Measurements from ENCODE around the gene SOX18. TPM values are rescaled to one million over a fixed set of nuclear protein-coding genes. Genes with fewer than 3 reads are reported as not detected.

The SOX18 gene
- total and polyA plus RNA-seq, 2 of the 13 experiments (the other 11 are each of a cell fraction or from before 2014, with no cell fraction given), result 1.6 to 1.9 TPM

DNA sequence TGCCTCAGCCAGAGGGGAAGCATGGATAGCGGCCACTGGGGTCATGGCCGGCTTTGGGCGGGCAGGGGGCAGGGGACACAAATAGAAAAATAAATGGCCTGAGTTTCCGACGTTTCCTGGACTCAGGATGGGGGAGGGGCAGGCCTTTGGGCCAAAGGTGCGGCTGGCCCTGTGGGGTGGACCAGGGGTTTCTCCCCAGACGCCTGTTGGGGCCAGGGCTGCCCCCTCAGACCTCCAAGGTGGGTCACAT lies 7.1 kb upstream of the SOX18 start (continued):
- TF ChIP-seq HIVEP1 (CRISPR knock-in tag; IDR thresholded peaks at IDR 0.05) (no peak), MEIS2 (CRISPR knock-in tag; IDR thresholded peaks at IDR 0.05) (peak; percentile 67; the same call in 1 of the 2 replicates), ELF3 (CRISPR knock-in tag; IDR thresholded peaks at IDR 0.05) (peak; percentile 89), NFYB (CRISPR knock-in tag; IDR thresholded peaks at IDR 0.05) (0 out of 2 replicates have a peak, but pooled peaks have one; percentile 7), ELF4 (CRISPR knock-in tag; IDR thresholded peaks at IDR 0.05; ENCODE audit: borderline replicate concordance) (0 out of 2 replicates have a peak, but pooled peaks have one; percentile 56), ZNF501 (CRISPR knock-in tag; IDR thresholded peaks at IDR 0.05) (no peak)
- TF ChIP-seq, protein P1, sequence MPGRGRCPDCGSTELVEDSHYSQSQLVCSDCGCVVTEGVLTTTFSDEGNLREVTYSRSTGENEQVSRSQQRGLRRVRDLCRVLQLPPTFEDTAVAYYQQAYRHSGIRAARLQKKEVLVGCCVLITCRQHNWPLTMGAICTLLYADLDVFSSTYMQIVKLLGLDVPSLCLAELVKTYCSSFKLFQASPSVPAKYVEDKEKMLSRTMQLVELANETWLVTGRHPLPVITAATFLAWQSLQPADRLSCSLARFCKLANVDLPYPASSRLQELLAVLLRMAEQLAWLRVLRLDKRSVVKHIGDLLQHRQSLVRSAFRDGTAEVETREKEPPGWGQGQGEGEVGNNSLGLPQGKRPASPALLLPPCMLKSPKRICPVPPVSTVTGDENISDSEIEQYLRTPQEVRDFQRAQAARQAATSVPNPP (CRISPR knock-in tag; IDR thresholded peaks at IDR 0.05), result peak; percentile 52; the same call in 1 of the 2 replicates
- TF ChIP-seq, protein P2, sequence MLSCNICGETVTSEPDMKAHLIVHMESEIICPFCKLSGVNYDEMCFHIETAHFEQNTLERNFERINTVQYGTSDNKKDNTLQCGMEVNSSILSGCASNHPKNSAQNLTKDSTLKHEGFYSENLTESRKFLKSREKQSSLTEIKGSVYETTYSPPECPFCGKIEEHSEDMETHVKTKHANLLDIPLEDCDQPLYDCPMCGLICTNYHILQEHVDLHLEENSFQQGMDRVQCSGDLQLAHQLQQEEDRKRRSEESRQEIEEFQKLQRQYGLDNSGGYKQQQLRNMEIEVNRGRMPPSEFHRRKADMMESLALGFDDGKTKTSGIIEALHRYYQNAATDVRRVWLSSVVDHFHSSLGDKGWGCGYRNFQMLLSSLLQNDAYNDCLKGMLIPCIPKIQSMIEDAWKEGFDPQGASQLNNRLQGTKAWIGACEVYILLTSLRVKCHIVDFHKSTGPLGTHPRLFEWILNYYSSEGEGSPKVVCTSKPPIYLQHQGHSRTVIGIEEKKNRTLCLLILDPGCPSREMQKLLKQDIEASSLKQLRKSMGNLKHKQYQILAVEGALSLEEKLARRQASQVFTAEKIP (CRISPR knock-in tag; IDR thresholded peaks at IDR 0.05; ENCODE audit: borderline replicate concordance), result no peak
- TF ChIP-seq, protein P3, sequence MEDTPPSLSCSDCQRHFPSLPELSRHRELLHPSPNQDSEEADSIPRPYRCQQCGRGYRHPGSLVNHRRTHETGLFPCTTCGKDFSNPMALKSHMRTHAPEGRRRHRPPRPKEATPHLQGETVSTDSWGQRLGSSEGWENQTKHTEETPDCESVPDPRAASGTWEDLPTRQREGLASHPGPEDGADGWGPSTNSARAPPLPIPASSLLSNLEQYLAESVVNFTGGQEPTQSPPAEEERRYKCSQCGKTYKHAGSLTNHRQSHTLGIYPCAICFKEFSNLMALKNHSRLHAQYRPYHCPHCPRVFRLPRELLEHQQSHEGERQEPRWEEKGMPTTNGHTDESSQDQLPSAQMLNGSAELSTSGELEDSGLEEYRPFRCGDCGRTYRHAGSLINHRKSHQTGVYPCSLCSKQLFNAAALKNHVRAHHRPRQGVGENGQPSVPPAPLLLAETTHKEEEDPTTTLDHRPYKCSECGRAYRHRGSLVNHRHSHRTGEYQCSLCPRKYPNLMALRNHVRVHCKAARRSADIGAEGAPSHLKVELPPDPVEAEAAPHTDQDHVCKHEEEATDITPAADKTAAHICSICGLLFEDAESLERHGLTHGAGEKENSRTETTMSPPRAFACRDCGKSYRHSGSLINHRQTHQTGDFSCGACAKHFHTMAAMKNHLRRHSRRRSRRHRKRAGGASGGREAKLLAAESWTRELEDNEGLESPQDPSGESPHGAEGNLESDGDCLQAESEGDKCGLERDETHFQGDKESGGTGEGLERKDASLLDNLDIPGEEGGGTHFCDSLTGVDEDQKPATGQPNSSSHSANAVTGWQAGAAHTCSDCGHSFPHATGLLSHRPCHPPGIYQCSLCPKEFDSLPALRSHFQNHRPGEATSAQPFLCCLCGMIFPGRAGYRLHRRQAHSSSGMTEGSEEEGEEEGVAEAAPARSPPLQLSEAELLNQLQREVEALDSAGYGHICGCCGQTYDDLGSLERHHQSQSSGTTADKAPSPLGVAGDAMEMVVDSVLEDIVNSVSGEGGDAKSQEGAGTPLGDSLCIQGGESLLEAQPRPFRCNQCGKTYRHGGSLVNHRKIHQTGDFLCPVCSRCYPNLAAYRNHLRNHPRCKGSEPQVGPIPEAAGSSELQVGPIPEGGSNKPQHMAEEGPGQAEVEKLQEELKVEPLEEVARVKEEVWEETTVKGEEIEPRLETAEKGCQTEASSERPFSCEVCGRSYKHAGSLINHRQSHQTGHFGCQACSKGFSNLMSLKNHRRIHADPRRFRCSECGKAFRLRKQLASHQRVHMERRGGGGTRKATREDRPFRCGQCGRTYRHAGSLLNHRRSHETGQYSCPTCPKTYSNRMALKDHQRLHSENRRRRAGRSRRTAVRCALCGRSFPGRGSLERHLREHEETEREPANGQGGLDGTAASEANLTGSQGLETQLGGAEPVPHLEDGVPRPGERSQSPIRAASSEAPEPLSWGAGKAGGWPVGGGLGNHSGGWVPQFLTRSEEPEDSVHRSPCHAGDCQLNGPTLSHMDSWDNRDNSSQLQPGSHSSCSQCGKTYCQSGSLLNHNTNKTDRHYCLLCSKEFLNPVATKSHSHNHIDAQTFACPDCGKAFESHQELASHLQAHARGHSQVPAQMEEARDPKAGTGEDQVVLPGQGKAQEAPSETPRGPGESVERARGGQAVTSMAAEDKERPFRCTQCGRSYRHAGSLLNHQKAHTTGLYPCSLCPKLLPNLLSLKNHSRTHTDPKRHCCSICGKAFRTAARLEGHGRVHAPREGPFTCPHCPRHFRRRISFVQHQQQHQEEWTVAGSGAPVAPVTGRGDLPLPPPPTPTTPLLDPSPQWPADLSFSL (CRISPR knock-in tag; IDR thresholded peaks at IDR 0.05), result no peak

Measured in HepG2 (cell line).